Measurements from ENCODE around the gene ZXDC.

The ZXDC gene

DNA sequence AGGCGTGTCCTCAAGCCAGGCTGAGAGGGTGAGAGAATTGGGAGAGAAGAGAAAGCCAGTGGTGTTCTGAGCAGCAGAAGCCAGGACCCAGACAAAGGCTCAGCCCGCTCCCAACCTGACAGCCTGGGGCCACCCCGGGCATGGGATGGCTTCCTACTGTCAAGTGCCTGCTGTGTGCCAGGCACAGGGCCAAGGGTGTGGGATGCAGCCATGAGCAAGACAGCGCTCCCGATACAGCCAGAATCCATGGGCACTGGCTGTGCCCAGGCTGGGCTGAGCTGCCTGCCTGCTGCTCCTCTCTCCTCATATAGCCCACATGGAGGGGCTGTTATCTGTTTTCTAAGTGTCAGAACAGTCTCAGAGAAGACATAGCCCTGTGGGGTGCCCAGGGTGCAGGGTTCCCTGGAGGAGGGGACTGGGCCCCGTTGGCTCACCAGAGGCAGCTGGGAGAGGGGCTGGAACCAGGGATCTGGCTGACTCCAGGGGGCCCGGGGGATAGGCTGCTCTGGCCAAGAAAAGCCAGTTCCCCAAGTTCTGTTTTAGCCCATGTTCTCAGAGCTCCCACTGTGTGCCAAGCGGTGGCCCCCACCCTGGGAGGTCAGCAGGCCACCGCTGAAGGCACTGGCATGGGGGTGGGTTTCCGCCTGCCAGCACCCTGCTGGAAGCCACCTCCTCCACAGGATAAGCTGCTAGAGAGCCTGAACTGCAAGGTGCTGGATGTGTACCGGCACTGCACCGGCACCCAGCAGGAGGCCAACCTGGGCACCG, 42.0 kb downstream of the ZXDC start:
- no peak for DNase-seq

DNA sequence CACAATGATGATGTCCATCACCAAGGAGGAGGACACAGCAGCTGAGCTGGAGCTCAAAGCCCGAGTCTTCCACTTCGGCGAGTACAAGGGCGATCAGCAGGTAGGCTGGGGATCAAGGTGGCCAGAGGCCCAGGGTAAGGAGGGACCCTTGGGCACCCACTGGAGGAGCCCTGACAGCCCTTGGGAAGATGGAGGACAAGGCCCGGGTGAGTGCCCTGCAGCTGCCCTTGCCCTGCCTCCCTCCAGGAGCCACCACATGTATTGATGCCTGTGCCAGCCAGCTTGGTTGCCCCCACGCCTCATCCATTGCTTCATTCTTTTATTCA, 42.6 kb downstream of the ZXDC start:
- no peak for DNase-seq

DNA sequence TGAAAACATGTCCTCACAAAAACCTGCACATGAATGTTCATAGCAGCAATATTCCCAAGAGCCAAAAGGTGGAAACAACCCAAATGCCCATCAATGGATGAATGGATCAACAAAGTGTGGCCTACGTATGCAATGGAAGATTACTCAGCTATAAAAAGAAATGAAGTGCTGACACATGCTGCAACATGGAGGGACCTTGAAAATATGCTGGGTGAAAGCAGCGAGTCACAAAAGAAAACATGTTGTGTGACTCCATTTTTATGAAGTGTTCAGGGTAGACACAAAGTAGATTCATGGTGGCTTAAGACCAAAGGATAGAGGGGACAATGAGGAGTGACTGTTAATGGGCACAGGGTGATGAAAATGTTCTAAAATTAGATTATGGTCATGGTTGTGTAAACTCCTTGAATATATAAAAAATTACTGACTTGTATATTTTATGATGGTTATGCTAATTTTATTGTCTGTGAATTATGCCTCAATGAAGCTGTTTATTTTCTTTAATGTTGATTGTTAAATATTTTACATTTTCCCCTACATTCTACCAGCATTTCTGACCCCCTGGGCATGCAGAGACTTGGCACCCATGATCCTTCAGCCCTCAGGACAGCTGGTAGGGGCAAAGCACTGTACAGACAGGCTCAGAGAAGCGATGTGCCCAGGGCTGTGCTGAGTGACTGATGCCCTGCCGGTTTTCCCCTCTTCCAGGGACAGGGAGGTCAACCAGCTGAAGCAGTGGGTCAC, 43.2 kb downstream of the ZXDC start:
- no peak for DNase-seq

DNA sequence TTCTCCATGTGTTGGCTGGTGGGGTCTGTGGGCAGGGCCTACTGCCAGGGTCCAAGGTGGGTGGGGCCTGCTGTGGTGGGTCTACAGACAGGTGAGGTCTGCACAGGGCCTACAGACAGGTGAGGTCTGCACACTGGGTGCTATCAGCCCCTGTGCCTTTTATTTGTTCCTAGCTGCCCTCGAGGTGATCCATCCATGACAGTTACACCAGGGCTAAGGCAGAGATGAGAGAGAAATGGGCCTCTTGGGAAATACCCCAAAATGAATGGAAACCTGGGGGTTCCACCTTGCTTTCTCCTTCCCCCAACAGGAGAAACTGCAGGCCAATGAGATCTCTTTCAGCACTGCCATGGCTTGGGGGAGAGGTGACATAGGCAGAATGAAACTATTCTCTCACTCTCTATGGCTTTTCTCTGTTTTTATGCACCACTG, 44.6 kb downstream of the ZXDC start:
- DNase-seq, result no peak

DNA sequence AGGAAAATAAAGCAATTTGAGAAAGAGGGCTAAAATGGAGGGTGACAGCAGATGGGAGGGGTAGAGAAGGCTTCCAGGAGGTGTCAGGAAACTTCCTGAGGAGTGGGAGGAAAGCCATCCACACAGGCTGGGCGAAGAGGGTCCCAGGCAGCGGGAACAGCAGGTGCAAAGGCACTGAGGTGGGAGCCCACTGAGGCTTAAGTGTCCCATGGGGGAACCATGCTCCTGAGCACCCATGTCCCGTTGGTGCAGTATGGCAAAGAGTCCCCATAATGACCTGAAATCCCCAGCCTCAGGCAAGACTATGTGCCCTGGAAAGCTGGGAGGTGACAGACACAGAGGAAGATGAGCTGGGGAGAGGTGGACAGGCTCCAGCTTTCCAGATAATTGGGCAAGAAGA, 50.9 kb downstream of the ZXDC start:
- no peak for DNase-seq

DNA sequence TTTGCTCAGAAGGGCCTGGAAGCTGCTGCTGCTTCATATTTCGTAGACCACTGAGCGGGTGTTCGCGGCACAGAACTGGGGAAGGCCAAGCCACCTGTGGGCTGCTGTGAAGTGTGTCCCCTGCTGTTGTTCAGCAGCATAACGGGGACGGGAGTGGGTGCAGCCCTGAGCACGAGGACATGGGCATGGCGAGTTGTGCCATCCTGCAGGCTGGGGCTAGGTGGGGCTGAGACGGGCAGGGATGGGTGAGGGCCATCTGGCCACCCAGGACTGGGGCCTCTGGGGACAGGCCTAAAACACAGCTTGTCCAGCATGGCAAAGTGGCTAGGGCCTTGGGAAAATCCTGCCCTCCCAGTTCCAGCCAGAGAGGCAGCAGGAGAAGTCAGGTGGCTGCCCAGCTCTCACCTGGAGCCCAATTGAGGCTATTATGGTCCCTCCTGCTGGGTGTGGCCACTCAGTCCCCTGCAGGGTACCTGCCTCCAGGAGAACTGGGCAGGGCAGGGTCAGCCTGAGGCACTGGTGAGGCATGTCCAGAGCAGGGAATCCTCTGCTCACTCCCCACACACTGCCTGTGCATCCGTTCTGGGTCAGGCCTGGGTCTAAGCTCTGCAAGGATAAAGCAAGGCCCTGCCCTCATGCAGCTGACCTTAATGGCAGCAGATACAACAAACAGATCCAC, 51.5 kb downstream of the ZXDC start:
- no peak for DNase-seq

DNA sequence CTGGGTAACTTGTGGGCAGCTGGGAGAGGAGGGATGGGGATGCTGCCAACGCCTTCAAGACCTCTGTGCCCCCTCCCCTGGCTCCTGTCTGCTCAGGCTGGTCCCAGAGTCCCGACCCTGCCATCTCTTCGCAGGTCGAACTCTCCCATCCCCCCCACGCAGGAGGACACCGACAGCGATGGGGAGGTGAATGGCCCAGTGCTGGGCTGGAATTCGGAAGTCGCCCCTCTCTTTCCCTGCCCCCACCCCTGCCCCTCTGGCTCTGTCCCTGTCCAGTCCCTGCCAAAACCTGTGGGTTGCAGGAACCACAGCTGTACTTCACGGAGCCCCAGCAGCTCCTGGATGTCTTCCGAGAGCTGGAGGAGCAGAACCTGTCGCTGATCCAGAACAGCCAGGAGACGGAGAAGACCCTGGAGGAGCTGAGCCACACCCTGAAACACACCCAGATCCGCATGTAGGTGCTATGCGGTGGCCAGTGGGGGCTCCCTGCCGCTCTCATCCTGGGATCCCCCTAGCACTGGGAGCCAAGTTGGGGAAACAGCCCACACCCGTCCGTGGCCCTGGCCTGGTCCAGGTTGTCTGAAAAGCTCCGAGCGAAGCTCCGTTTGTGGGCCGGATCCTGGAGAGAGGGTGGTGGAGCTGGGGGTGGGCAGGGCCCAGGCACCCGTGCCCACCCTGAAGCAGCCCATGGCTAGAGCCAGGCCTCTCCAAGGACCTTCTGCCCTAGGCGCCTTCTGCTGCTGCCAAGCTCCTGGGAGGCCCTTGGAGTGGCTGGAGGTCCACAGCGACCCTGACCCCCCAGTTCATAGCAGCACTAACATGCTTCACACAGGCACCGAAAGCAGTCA, 52.3 kb downstream of the ZXDC start:
- DNase-seq, result no peak

DNA sequence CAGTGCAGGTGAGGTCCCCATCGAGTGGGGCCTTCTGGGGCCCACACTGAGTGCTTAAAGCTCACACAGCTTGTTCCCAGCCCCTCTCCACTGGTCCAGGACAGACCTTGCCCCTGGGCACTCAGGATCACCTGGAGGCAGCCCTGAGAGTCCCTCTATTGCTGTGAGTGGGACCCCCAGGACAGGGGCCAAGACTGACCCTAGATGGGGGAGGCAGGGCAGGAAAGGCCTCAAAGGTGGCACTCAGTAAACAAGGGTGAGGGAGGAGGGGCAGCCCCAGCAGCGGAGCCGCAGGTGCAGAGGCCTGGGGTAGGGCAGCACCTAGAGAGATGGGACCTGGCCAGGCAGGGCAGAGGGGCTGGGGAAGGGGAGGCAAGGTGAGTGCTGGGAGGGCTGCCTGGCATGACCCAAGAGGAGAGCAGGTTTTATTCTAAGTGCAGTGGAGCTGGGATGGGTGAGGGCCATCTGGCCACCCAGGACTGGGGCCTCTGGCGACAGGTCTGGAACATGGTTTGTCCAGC, 53.1 kb downstream of the ZXDC start:
- DNase-seq, result no peak

DNA sequence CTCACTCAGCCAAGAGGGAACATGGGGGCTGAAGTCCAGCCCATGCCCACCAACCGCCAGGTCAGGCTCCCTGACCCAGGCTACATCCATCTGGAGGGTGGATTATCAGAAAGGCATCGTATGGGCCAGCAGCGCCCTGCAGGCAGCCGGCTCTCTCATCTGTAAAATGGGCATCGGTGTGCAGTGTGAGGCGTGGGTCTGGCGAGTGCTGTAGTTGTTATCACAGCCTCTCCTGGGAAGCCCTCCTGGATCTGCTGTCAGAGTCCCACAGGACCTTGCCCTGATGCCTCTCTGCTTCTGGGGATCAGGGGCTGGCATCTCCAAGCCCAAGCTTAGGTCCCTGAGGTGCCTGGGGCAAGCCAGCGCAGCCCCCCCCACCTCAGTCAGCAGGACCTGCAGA, 53.6 kb downstream of the ZXDC start:
- no peak for DNase-seq

DNA sequence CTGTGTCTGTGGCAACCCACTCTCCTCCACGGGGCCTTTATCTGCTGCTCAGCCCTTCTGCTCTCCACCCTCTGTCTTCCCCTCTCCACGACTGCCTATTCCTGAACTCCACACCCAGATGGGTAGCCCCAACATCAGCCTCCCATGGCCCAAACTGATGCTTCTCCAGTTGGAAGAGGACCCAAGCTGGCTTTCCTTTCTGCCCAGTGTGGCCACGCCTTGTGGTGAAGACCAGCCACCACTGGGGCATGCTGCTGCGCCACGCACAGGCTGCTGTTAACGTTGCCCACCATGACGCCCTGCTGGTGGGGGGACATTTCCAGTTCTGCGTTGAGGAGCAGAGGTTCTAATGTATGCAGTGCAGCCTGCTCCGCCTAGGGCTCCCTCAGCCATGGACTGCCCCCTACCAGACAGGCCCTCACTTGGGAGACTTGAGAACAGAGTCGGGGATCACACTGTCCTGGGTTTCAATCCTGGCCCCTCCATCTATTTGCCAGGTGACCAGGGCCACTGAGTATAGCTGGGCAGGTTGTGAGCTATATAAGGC, 54.0 kb downstream of the ZXDC start:
- no peak for DNase-seq

DNA sequence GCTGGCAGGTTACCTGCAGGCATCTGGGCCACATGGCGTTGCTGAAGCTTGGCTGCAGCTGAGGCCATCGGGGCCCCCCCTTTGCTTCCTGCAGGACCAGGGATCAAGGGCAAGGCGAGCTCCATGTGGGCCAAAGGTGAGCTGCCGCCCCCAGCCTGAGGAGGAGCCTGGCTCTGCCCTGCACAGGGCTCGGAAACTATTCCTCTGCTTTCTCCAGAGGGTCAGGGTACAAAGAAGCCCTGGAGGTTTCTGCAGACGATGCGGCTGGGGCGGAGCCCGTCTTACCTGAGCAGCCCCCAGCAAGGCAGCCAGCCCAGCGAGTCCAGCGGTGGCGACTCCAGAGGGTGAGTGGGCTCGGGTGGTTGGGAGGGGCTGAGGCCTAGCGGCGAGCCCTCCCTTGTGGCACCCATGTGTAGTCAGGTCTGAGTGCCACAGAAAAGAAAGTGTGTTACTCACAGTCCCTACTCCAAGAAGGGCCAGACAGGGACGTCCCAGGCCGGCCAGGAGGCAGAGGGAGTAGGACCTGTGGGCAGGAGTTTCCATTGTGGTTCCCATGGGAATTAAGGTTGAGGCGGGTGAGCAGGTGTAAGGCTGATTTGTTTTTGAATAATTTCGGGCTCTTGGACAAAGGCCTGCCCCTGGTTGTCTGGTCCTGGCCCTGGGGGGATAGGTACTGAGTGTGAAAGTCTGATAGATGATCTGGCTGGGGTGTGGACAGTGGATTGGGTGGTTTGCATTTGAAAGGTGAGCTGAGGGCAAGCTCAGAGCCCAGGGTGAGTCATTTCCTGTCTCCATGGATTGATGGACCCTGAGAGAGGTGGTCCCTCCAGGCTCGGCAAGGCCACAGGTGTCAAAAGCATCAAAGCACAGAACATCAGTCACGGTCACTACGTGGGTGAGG, 55.6 kb downstream of the ZXDC start:
- DNase-seq, result peak; percentile 12

DNA sequence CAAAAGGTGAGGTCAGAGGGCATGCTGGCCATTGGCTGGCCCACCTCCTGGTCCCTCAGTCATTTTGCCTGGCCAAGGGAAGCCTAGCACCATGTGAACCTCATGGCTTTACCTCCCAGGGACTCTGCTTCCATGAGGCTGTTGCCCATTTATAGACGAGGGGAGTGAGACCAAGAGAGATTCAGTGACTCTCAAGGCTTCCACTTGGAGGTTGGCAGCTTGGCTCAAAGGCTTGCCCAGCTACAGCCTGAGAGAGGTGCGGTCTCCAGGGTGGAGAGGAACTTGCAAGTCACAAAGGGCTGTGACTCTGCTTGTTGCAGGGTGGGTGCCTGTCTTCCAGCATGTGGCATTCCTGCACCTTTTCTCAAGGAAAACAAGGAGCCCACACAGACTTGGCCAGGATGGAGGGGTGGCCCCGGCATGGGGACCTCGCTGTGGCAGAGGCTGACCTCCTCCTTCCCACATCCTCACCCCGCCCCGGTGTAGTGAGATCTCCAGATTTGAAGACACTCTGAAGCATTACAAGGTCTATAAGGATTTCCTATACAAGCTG, 56.5 kb downstream of the ZXDC start:
- DNase-seq, result no peak

DNA sequence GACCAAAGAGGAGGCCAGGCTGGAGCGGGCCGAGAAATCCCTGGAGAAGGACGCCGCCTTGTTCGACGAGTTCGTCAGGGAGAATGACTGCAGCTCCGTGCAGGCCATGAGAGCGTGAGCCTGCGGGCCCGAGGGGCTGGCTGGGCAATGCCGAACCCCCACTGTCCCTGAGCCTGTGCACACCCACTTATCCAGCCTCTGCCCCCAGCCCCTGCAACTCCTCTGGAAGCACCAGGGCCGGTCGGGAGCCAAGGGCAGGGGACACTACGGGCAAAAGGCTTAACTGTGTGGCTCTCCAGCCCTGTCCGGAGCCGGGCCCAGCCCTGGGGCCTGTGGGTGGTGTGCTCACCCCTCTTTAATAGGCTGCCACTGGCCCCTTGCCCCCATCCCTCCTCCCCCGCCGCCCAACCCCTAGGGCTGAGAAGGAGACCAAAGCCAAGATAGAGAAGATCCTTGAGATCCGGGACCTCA, 57.0 kb downstream of the ZXDC start:
- no peak for DNase-seq

DNA sequence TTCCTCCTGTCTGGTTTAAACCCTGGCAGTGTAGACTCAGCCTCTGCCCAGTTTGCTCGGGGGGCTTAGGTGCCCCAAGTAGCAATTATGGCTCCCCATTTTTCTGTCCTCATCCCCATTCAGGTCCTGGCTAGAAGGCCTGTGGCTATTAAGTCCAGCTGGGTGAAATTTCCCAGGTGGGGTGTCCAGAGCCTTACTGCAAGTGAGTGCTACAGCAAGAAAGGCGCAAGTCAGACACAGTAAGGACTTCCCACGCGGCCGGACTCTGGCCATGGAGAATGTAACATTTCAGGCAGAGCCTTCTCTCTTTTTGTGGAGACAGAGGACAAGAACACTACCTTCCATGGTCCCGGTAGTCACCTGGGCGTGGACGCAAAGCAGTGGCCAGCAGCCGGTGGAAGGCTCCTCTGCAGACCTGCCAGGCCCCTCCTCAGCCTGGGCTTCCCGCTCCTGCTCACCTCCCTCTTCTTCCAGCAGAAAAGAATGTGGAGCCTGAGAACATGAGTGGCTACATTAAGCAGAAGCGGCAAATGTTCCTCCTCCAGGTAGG, 57.6 kb downstream of the ZXDC start:
- no peak for DNase-seq

DNA sequence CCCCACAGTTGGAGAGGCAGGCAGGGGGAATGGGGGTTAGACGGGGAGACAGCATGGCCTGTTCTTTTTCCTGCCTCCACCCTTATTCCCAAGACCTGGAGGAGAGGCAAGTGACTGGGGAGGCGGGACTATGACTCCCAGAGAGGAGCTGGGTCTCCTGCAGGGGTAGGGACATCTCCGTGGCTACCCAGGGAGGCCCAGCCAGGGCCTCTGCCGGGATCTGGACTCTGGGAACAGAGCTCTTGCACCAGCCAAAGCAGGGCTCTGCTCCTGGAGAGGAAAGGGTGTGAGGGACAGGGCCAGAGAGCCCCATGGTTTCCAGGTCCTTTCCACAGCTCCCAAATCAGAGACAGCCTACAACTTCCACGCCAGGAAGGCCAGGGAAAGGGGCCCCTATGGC, 58.2 kb downstream of the ZXDC start:
- no peak for DNase-seq

DNA sequence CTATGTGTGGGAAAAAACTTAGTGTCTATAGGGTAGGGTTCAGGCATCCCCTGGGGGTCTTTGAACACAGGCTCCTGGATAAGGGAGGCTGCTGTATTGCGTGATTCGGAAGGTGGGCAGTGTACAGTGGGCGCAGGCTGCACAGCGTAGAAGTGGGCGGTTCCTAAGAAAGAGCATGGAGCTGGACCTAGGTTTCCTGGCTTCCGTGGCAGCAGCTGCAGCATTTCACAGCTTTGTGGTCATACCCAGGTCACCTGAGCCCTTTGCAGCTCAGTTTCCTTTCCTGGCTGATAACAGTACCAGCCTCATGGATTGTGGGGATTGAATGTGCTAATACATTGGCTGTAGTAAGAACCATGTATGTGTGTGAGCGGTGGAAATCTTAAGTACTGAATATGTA, 58.7 kb downstream of the ZXDC start:
- peak; percentile 31 for DNase-seq

DNA sequence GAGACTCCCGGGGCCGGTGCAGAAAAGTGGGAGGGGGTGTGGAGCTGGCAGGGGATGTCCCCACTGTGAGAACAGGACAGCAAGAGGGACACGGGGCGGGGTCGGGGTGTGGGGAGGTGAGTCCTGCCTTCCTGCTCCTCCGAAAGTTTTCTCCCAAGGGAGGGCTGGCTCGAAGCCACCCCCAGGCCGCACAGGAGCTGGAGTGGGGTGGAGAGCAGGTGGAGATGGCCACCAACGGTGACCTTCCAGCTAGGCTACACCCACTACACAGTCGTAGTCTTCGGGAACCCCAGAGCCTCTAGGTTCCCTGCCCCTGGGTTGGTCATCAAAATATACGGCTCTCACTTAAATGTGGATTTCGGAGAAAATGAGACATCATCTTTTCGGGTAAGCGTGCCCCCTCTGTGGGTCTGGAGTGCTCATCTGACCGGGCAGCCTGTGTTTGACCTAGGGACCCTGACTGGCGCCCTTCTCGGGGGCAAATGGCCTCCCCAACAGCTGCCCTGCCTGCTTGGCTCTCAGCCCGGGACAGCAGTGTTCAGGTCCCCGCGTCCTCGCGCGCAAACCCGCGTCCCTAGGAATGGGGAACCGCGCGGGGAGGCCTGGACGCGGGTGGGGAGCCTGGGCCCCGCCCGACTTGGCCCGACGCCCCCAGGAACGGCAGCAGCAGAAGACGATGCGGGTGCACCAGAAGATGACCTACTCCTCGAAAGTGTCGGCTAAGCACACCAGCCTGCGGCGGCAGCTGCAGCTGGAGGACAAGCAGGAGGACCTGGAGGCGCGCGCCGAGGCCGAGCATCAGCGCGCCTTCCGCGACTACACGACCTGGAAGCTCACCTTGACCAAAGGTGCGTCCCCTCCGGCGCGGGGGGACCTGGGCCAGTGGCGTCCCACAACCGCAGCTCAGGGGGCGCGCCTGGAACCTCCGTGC, 59.8 kb downstream of the ZXDC start:
- peak; percentile 39 for DNase-seq

DNA sequence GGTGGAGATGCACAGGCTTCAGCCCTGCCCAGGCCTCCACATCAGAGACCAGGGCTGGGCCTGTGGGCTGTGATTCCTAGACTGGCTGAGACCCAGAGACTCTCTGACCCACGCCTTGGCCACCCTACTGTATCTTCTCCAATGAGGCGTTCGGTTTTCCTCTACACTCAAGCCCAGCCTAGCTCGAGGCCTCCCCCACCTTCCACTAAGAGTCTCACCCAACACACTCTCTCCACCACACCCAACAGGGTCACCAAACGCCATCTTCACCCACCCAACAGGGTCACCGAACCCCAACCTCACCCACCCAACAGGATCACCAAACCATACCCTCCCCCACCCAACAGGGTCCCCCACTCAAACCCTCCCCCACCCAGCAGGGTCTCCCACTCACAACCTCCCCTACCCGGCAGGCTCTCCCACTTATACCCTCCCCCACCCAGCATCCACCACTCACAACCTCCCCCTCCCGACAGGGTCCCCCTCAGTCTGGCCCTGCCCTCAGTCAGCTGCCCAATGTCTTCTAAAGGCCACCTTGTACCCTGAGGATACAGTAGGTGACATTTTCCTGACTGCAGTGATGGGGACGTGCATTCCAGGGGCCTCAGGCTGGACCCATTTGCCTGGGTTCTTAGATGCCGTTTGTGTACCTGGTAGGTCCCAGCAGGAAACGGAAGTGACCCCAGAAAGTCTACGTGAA, 60.6 kb downstream of the ZXDC start:
- DNase-seq, result no peak

DNA sequence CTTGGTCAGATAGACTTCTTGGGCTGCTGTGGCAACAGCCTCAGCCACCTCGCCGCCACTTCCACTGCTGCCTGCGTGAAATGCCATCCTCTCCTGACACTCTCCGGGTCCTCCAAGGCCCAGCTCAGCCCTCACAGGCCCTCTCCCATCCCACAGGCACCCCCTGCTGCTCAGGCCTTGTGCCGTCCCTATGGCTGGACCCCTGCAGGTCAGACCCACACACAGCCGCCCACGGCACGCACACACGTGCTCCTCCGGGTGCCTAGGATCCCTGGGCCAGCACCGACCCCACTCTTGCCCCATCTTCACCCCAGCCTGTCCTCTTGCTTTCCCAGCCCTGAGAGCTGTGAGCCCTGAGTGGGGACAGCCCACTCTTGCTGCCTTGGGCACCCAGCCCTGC, 61.3 kb downstream of the ZXDC start:
- DNase-seq, result no peak

Data from DMS53 (cell line).